DND-41 (cell line): ENCODE data around the gene CYSRT1.

Source experiments
- ATAC-seq: fragments of 200-7000 bp; cut with Tn5 transposase; 3 replicates; pipeline ENCODE4 v1.9.1; 2021; ENCODE audit warnings: low read depth; ENCODE audit not compliant: insufficient read depth
- DNase-seq: peaks from one replicate; pipeline ENCODE4 v3.0.0-alpha.2; 2020
- H2AFZ ChIP-seq: 2 replicates; pipeline ENCODE4 v1.6.0; 2012; ENCODE audit warnings: low read depth, low read length
- H3K27ac ChIP-seq: 2 replicates; pipeline ENCODE4 v1.5.1; 2012; ENCODE audit warnings: low read length, inconsistent platforms
- H3K27me3 ChIP-seq: fragments of 200-600 bp; sonication (generic); 2 replicates; pipeline ENCODE4 v1.6.0; 2012; ENCODE audit warnings: low read length, mild to moderate bottlenecking, inconsistent platforms; ENCODE audit not compliant: insufficient read depth, poor library complexity
- H3K36me3 ChIP-seq: 2 replicates; pipeline ENCODE4 v1.5.1; 2012; ENCODE audit warnings: low read length, inconsistent platforms; ENCODE audit not compliant: insufficient read depth
- H3K4me1 ChIP-seq: 2 replicates; pipeline ENCODE4 v1.5.1; 2012; ENCODE audit warnings: mild to moderate bottlenecking, low read length; ENCODE audit not compliant: insufficient read depth
- H3K4me2 ChIP-seq: 2 replicates; pipeline ENCODE4 v1.6.0; 2012; ENCODE audit warnings: mild to moderate bottlenecking, moderate library complexity, low read length, inconsistent platforms; ENCODE audit not compliant: insufficient read depth
- H3K4me3 ChIP-seq, 2 experiments: fragments of 200-600 bp in 1 of 2; shearing (Covaris generic) in 1 of 2; 2 replicates each; pipeline ENCODE4 v1.5.1; 2012 to 2016; ENCODE audit warnings: inconsistent platforms in 2 of 2, low read length in 2 of 2, mild to moderate bottlenecking in 2 of 2, low read depth in 1 of 2, moderate library complexity in 1 of 2
- H3K79me2 ChIP-seq: 2 replicates; pipeline ENCODE4 v1.6.0; 2012; ENCODE audit warnings: low read length, inconsistent platforms; ENCODE audit not compliant: insufficient read depth
- H3K9ac ChIP-seq: 2 replicates; pipeline ENCODE4 v1.6.0; 2012; ENCODE audit warnings: low read depth, mild to moderate bottlenecking, inconsistent platforms, low read length, moderate library complexity
- H3K9me3 ChIP-seq: 2 replicates; pipeline ENCODE4 v1.5.1; 2012; ENCODE audit warnings: low read length, moderate library complexity, mild to moderate bottlenecking, inconsistent platforms; ENCODE audit not compliant: insufficient read depth, severe bottlenecking
- H4K20me1 ChIP-seq: 2 replicates; pipeline ENCODE4 v1.6.0; 2012; ENCODE audit warnings: low read length; ENCODE audit not compliant: insufficient read depth
- CTCF ChIP-seq: IDR thresholded peaks from 2 replicates; pipeline ENCODE4 v1.5.1; 2012; ENCODE audit warnings: borderline replicate concordance, low read length, moderate library complexity, mild to moderate bottlenecking; ENCODE audit not compliant: poor library complexity, severe bottlenecking; ENCODE audit errors: extremely low read depth
- EZH2 ChIP-seq: IDR thresholded peaks from 3 replicates; pipeline ENCODE4 v1.6.1; 2012; ENCODE audit warnings: borderline replicate concordance, low read depth, mild to moderate bottlenecking, moderate library complexity, low read length, inconsistent platforms; ENCODE audit not compliant: severe bottlenecking

Gene CYSRT1

DNA sequence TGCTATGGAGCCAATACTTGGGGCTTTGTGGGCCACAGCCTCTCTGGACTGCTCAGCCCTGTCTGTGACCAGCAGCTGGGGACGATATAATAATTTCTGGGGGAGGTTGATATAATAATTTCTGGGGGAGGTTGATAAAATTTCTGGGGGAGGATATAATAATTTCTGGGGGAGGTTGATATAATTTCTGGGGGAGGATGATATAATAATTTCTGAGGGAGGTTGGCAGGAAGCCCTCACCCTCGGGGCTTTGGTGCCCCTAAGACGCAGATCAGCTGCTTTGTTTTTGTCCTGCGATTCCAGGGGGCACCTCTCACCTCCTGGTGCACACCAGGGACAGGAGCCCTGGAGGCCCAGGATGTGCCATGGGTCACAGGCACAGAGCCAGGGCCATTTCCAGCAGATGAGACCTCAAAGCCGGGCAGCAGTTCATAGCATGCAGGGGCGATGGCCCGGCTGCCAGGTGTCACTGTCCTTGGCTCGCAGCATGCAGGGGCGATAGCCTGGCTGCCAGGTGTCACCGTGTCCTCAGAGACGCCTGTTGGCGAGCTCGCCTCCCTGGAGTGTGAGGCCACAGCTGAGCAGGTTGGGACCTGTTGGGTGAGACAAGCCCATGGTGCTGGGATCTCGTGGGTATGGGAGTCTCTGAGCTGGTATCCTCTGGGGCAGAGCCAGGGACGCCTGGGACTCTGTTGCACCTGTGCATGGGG, 48.8 kb downstream of the CYSRT1 start:
- DNase-seq (no peak), ATAC-seq (no peak)
- Histone ChIP-seq H3K27me3 (no peaks in the 10 kb centered on the region), H3K36me3 (peaks cover 32% of the 10 kb centered on the region), H2AFZ (no peak overlapping the region), H3K4me1 (no peaks in the 10 kb centered on the region), H3K27ac (no peak overlapping the region), H4K20me1 (peaks cover 37% of the 10 kb centered on the region), H3K4me3 (no peak overlapping the region), H3K4me2 (no peak overlapping the region), H3K79me2 (0 out of 2 replicates have a peak, but pooled peaks cover 2% of the 10 kb centered on the region), H3K9ac (no peak overlapping the region), H3K9me3 (no peaks in the 10 kb centered on the region)
- TF ChIP-seq EZH2, result no peak
- TF ChIP-seq CTCF, result no peak

DNA sequence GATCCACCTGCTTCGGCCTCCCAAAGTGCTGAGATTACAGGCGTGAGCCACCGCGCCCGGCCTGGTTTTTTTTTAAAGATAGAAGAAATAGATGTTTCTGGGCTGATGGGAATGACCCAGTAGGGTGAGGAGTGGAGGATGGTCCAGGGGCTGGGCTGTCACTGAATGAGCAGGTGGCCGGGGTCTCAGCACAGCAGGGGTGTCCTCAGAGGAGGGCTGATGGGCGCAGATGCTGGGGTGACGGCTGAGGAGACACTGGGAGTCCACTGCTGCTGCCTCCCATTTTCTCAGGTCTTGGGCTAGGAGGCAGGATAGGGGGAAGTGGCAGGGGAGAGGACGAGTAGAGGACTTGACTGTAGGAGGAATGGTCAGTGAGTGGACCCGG, 50.2 kb downstream of the CYSRT1 start:
- Histone ChIP-seq H3K9me3 (no peaks in the 10 kb centered on the region), H3K27ac (no peak overlapping the region), H3K9ac (no peak overlapping the region), H3K36me3 (peaks cover 23% of the 10 kb centered on the region), H3K4me2 (no peak overlapping the region), H4K20me1 (peaks cover 35% of the 10 kb centered on the region), H2AFZ (no peak overlapping the region), H3K79me2 (0 out of 2 replicates have a peak, but pooled peaks cover 2% of the 10 kb centered on the region), H3K27me3 (no peaks in the 10 kb centered on the region), H3K4me1 (no peaks in the 10 kb centered on the region), H3K4me3 (no peak overlapping the region)
- ATAC-seq (no peak), DNase-seq (no peak)
- TF ChIP-seq EZH2 (no peak), CTCF (no peak)
